HG03175 (cell line): ENCODE data around the gene AGFG2.
"Not testable (repeated sequence)": the region's sequence is repeated elsewhere in the genome, so short reads cannot be mapped to it uniquely, and the experiment has no call there.

Experiments used
- ATAC-seq: cut with Tn5 transposase; IDR thresholded peaks from one replicate; pipeline ENCODE4 v1.9.1; 2021; ENCODE audit warnings: mild to moderate bottlenecking, moderate library complexity; ENCODE audit not compliant: unreplicated experiment

The AGFG2 gene

DNA sequence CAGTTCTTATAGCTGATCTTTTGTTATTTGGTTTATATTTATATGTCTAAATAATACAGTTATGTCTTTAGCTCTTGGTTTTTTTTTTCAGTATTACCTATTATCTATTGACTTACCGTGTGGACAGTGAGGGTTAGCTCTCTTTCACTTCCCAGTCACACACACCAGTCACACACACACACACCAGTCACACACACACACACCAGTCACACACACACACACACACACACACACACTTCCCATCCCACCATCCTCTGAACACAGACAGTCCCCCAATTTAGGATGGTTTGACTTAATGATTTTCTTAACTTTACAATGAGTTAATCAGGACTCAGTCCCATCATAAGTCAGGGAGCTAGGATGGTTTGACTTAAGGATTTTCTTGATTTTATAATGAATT lies 18.9 kb upstream of the AGFG2 start:
- ATAC-seq = no peak

DNA sequence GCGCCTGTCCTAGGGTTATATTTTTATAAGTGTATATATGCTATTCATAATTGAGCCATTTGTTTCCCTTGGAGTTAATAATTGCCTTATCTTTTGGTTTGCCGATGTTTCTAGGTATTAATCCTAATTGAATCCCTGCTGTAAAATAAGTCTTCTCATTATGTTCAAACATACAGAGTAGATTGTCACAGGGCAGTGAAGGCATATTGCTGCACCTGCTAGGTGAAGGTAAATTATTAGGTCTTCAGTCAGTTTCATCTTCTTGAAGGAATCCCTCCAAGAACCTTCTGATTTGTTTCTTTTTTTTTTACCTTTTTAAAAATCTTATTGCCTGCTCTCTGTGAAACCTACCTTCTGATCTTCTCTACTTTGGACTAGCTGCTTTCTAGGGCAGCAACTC lies 17.9 kb upstream of the AGFG2 start:
- no peak for ATAC-seq

DNA sequence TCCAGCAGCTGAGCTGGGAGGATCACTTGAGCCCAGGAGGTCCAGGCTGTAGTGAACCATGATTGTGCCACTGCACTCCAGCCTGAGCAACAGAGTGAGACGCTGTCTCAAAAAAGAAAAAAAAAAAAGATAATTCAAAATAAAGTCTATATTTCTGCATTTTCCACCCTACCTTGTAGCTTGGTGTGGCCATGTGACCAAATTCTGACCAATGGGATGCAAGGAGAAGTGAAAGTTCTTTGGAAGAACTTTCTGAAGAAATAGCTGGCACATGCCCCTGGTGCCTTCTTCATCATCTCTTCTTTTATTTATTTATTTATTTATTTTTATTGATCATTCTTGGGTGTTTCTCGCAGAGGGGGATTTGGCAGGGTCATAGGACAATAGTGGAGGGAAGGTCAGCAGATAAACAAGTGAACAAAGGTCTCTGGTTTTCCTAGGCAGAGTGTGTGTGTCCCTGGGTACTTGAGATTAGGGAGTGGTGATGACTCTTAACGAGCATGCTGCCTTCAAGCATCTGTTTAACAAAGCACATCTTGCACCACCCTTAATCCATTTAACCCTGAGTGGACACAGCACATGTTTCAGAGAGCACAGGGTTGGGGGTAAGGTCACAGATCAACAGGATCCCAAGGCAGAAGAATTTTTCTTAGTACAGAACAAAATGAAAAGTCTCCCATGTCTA lies 17.0 kb upstream of the AGFG2 start:
- not testable (repeated sequence) for ATAC-seq

- ATAC-seq = not testable (repeated sequence)
These were observed 15.8 kb upstream of the AGFG2 start for GRCh38 chr7:100523192-100523591.

GRCh38 chr7:100528108-100528866 lies 10.7 kb upstream of the AGFG2 start:
- not testable (repeated sequence) for ATAC-seq

DNA sequence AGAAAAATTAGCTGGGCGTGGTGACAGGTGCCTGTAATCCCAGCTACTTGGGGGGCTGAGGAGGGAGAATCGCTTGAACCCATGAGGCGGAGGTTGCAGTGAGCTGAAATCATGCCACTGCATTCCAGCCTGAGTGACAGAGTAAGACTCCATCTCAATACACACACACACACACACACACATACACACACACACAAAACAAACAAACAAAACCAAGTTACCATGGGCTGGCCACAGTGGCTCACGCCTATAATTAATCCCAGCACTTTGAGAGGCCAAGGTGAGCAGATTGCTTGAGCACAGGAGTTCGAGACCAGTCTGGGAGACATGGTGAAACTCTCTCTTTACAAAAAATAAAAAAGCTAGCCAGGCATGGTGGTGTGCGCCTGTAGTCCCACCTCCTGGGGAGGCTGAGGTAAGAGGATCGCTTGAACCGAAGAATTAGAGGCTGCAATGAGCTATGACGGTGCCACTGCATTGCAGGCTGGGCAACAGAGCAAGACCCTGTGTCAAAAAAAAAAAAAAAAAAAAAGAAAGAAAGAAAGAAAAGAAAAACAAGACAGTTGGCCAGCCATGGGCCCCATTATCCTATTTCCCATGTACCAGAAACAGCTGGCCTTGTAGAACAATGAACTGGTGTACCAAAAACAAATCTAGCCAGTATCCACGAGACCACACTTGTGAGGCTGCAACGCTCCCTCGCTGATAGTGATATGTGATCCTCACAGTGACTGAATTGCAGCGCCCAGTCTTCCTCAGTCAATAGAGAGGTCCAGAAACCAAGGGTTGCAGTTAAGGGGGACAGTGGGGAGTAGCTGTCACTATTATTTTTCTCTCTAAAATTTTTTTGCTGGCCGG lies 6.6 kb upstream of the AGFG2 start:
- no peak for ATAC-seq

DNA sequence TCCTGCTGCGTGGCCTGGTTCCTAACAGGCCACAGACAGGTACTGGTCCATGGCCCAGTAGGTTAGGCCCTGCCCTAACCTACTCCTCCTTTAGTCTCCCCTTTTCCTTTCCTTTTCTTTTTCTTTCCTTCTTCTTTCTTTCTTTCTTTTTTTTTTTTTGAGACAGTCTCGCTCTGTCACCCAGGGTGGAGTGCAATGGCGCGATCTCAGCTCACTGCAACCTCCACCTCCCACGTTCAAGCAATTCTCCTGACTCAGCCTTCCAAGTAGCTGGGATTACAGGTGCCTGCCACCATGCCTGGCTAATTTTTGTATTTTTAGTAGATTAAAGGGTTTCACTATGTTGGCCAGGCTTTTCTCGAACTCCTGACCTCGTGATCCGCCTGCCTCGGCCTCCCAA lies 3.0 kb upstream of the AGFG2 start:
- ATAC-seq = not testable (repeated sequence)

DNA sequence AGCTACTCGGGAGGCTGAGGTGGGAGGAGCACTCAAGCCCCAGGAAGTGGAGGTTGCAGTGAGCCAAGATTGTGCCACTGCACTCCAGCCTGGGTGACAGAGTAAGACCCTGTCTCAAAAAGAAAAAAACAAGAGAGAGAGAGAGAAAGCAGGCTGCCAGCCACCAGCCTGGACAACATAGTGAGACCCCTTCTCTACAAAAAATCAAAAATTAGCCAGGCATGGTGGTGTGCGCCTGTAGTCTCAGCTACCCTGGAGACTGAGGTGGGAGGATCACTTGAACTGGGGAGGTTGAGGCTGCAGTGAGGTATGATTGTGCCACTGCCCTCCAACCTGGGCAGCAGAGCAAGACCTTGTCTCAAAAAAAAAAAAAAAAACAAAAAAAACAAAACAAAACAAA lies 2.3 kb upstream of the AGFG2 start:
- not testable (repeated sequence) for ATAC-seq

DNA sequence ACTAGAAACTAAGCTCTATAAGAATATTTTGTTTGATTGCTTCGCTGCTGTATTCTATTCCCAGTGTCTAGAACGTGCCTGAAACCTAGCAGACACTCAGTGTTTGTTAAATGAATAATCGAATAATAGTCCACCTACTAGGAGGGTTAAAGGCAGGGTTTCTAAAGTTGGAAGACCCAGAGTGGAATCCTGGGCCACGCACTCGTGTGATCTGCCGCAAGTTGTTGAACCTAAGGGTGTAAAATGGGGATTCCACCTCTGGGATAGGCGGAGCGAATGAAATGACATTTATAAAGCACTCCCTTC lies 702 bp upstream of the AGFG2 start:
- no peak for ATAC-seq

DNA sequence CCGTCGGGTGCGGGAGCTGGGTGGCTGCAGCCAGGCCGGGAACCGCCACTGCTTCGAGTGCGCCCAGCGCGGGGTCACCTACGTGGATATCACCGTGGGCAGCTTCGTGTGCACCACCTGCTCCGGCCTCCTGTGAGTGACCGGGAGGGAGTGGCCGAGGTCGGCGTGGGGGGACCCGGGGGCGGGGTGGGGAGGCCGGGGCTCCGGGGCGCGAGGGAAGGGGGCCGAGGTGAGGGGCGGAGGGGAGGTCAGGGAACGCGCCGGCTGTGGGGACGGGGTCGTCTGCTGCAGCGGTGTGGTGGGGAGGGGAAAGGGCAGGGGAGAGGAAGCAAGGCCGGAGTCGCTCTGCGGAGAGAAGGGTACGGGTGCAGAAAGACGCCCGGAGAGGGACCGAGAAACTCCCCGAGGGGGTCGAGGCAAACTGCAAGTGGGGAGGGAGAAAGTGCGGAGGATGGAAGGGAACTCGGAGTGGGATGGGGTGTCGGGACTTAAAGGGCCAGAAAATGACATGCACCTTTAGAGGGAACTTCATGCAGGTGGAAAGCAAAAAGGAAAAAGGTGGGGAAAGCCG lies 518 bp downstream of the AGFG2 start:
- no peak for ATAC-seq

DNA sequence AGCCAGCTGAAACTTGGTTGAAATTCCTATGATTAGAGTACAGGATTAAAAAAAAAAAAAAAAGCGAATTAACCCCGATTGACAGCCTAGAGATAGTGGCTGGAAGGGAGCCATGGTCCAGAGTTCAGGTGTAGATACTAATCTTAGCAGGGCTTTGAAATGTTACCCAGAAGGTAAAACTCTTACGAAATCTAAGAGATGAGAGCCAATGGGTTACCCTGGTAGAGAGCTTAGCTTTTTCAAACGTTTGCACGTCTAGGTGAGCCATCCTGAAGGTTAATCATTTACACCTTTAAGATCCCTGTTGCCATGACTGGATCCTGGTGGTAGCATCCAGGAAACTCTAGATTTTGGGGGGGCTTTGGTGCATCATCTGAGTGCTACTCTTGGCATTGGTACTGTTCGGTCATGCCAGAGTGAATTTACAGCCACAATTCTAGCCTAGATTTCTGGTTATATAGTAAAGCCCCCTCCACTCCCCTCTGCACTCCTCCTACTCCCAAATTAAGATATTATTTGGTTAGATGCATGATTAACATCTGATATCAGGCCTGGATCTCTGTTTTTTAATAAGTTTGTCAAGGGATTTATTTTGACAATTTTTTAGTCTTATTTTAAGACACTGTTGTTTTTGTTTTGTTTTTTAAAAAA lies 1.2 kb downstream of the AGFG2 start:
- ATAC-seq = no peak

GRCh38 chr7:100541309-100541708 lies 2.3 kb downstream of the AGFG2 start:
- ATAC-seq = not testable (repeated sequence)

DNA sequence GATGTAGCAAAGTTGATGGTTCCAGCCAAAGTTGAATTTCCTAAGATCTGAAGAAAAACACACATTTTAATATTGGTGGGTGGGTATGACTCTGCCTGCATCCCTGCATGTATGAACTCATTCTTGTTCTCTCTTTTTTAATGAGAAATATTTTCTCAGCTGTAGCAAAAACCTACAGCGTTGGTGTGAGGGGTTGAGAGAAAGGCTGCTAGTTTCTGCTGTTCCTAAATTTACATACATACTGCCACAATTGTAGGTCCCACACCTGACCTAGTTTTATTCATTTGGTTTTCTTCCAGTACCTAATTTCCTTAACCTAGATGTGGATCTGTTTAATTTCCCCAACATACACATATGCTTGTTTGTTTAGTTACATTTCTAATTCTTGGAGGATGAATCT lies 4.6 kb downstream of the AGFG2 start:
- no peak for ATAC-seq

DNA sequence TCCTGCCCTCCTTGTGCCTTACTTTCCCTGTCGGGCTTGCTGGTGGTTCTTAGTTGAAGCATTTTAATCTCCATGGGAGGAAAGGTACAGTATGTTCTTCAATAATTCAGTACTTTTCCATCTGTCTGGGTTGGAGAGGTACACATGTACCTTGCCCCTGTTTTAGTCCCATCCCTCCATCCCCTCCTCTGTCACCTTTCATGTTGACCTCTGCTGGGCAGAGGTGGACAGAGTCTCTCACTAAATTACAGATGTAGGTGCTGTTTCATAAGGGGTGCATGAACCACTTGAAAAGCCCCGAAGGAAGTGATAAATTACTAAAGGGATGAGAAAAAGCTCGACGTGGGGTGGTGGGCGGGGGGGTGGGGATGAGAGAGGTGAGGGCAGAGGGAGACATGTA lies 5.4 kb downstream of the AGFG2 start:
- ATAC-seq = no peak

DNA sequence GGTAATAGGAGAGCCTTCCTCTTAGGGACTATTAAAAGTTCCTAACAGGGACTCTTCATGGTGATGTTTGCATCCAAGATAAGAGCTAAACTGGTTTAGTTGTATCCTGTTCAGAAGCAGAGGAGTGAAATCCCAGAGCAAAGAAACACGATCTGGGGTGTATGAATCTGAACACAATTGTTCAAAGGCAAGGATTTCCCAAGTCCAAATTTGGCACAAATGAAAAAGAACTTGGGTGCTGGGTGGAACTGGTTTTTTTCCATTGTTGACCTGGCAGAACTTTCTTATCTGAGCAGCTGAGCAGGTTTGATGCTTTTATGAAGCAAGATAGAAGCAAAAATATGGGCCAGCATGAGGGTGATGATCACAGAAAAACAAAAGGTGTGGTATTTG lies 6.0 kb downstream of the AGFG2 start:
- no peak for ATAC-seq

GRCh38 chr7:100545360-100546128 lies 6.5 kb downstream of the AGFG2 start:
- ATAC-seq = peak; percentile 40

DNA sequence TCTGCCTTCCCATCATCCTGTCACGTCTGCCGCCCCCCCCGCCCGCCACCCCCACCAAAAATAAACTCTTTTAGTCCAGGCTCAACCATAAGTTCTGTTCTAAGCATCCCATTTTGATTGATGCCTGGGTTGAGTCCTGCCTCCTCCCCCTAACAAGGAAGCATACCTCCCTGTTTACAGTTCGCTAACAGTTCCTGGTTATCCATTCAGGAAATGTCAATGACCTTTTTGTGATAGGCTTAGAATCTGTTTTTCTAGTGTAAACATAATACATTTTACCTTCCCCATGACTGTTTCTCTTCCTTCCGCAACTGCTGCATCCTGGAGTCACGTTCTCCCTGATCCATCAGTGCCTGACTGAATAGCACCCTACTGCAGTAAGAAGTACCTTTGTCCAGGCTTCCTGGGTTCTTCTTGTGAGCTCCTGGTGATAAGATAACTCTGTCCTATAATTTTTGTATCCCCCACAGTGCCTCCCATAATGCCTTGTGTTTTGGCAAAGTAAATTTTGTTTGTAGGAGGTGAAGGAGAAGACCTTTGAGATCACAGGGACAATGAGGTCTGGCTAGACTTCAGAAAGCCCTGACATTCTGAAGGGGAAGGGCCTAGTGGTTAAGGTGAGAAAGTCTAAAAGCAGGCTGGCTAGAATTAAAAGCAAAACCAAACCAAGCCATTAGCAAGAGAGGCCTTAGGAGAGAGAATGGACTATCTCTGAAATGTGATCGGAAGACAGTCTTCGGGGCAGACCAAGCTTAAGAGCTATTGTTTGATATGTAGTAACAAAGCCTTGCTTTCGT lies 7.3 kb downstream of the AGFG2 start:
- ATAC-seq = peak; percentile 58

DNA sequence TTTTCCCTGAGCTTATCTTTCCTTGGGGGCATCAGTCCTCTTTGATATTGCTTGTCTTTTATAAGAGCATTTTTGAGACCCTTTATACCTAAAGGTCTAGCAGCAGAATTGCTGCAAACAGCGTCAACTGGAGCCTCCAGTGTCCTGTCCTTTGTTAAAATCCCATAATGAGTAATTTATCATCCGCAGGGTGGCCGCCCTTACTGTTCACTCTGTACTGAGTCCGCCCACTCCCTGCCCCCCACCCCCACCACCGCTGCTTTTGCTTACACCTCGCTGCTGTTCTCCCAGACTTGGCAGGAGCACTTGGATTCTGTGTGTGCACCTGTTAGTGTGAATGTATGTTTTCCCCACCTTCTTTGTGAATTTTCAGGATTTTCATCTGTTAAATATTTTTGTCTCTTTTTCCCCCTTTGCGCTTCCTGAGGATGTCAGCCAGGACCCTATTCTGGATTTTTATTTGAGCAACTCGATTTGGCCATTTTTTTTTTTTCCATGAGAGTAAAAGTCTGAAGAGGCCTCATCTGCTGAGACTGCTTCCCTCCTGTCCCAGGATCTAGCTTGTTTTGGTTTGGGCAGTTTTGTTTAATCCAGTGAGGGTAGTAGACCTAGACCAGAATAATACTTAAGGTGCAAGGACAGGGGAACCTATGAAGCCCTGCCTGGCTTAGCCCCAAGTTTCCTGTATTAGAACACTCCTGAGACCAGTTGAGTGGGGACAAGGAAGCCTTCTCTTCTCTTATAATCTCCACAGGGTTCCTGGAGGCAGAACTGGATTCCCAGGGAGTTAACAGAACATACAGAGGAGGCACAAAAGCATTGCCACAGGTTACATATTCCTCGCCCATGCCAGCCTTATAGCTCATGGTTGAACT lies 8.2 kb downstream of the AGFG2 start:
- ATAC-seq = peak; percentile 2
